PC-9 (cell line): ENCODE results near the gene CCL7. TPM values are rescaled to one million over a fixed set of nuclear protein-coding genes. Genes with fewer than 3 reads are reported as not detected.

Source experiments
- BruUV-seq: library from RNA; stranded (reverse); fragments of 400-500 nt; replicated peaks from 2 replicates; lab custom pipeline; 2021; lab: Mats Ljungman, UMichigan
- CTCF ChIA-PET: fragments of 300-600 bp; sonication (Branson Sonifier 250); formaldehyde crosslinking; loops from one replicate; lab custom pipeline; 2022; ENCODE audit warnings: antibody characterized with exemption; lab: Charles Lee
- POLR2A ChIA-PET: fragments of 300-600 bp; sonication (Branson Sonifier 250); formaldehyde crosslinking; loops from one replicate; lab custom pipeline; 2022; ENCODE audit warnings: antibody characterized with exemption; ENCODE audit not compliant: unreplicated experiment; lab: Charles Lee
- DNase-seq, 2 experiments: peaks; one replicate each; pipeline versions ENCODE4 v3.0.0 to v3.0.0-alpha.2; 2015 to 2022; ENCODE audit warnings: mixed read lengths in 1 of 2
- H2AFZ ChIP-seq: fragments of 200-600 bp; sonication (generic); 2 replicates; pipeline ENCODE4 v1.8.1; 2017; ENCODE audit warnings: antibody characterized with exemption
- H3F3A ChIP-seq: fragments of 200-600 bp; sonication (generic); 2 replicates; pipeline ENCODE4 v1.8.1; 2017; ENCODE audit warnings: antibody characterized with exemption, mild to moderate bottlenecking, low read depth; ENCODE audit not compliant: insufficient read depth
- H3K27ac ChIP-seq: fragments of 200-600 bp; sonication (generic); 2 replicates; pipeline ENCODE4 v1.6.1; 2016; ENCODE audit warnings: mixed run types
- H3K27me3 ChIP-seq: fragments of 200-600 bp; sonication (generic); 2 replicates; pipeline ENCODE4 v1.6.1; 2016; ENCODE audit warnings: low read depth, mixed run types; ENCODE audit not compliant: insufficient read depth
- H3K36me3 ChIP-seq: fragments of 200-600 bp; sonication (generic); 2 replicates; pipeline ENCODE4 v1.6.1; 2016; ENCODE audit warnings: low read depth, mixed run types
- H3K4me1 ChIP-seq: fragments of 200-600 bp; sonication (generic); replicated peaks from 2 replicates; pipeline ENCODE4 v1.6.1; 2016; ENCODE audit warnings: mixed run types; ENCODE audit not compliant: insufficient read depth
- H3K4me2 ChIP-seq: fragments of 200-600 bp; sonication (generic); 2 replicates; pipeline ENCODE4 v1.6.1; 2017; ENCODE audit warnings: mixed run types
- H3K4me3 ChIP-seq: fragments of 200-600 bp; sonication (generic); 2 replicates; pipeline ENCODE4 v1.6.1; 2016; ENCODE audit warnings: mixed run types
- H3K79me2 ChIP-seq: fragments of 200-600 bp; sonication (generic); 2 replicates; pipeline ENCODE4 v1.6.1; 2017; ENCODE audit warnings: low read depth, mixed run types
- H3K9me2 ChIP-seq: fragments of 200-600 bp; sonication (generic); 2 replicates; pipeline ENCODE4 v1.8.1; 2017; ENCODE audit warnings: mild to moderate bottlenecking; ENCODE audit not compliant: insufficient read depth
- H3K9me3 ChIP-seq: fragments of 200-600 bp; sonication (generic); 2 replicates; pipeline ENCODE4 v1.8.1; 2016; ENCODE audit warnings: low read depth; ENCODE audit not compliant: insufficient read depth
- H4K20me1 ChIP-seq: fragments of 200-600 bp; sonication (generic); 2 replicates; pipeline ENCODE4 v1.8.1; 2017; ENCODE audit not compliant: insufficient read depth
- CTCF ChIP-seq: fragments of 200-600 bp; sonication (generic); conservative IDR thresholded peaks from 2 replicates; pipeline ENCODE4 v1.6.1; 2017; ENCODE audit warnings: mixed run types, antibody characterized with exemption, mild to moderate bottlenecking, moderate library complexity
- EZH2 ChIP-seq: fragments of 200-600 bp; sonication (generic); IDR thresholded peaks from 2 replicates; pipeline ENCODE4 v1.8.0; 2017; ENCODE audit warnings: antibody characterized with exemption, low read depth
- intact Hi-C: fragments of 100-400 bp; cut with micrococcal nuclease; formaldehyde crosslinking; loops from one replicate; pipeline ENCODE4 v1.10.0; 2022; ENCODE audit not compliant: unreplicated experiment
- total RNA-seq: library from RNA; stranded (reverse); gene quantifications from 2 replicates; pipeline ENCODE4 v1.2.3, GENCODE V29; 2021

CCL7 gene
- total RNA-seq, 1 experiment from 2014 or later = not detected

GRCh38 chr17:34260861-34261260 is 9.2 kb upstream of the CCL7 start:
- intact Hi-C loops = no loop called here
- no peaks in the 10 kb centered on the region for H3F3A ChIP-seq
- no TSS peak for BruUV-seq

GRCh38 chr17:34261568-34262337 is 8.3 kb upstream of the CCL7 start:
- ChIA-PET CTCF (no interaction called here), POLR2A (no interaction called here)
- DNase-seq = no peak
- Histone ChIP-seq H3K36me3 (no peaks in the 10 kb centered on the region), H3F3A (no peaks in the 10 kb centered on the region), H3K79me2 (no peaks in the 10 kb centered on the region), H3K27me3 (peaks cover 3% of the 10 kb centered on the region; the same call in 1 of the 2 replicates), H3K4me3 (no peak overlapping the region), H3K9me3 (no peaks in the 10 kb centered on the region), H3K4me2 (no peak overlapping the region), H2AFZ (no peak overlapping the region), H3K4me1 (no peaks in the 10 kb centered on the region), H4K20me1 (no peaks in the 10 kb centered on the region), H3K9me2 (no peaks in the 10 kb centered on the region), H3K27ac (no peak overlapping the region)
- intact Hi-C loops = no loop called here
- no TSS peak for BruUV-seq
- TF ChIP-seq EZH2 (no peak), CTCF (no peak)

More at GRCh38 chr17:34260861-34261260, 9.2 kb upstream of the CCL7 start:
- POLR2A ChIA-PET = no interaction called here
- CTCF ChIA-PET = no interaction called here
- no peak for TF ChIP-seq EZH2
- no peak for TF ChIP-seq CTCF
- no peaks in the 10 kb centered on the region for H3K9me2 ChIP-seq
- no peak overlapping the region for H3K27ac ChIP-seq
- H4K20me1 ChIP-seq = no peaks in the 10 kb centered on the region
- no peaks in the 10 kb centered on the region for H3K4me1 ChIP-seq
- H3K27me3 ChIP-seq = peaks cover 3% of the 10 kb centered on the region; the same call in 1 of the 2 replicates
- H3K79me2 ChIP-seq = no peaks in the 10 kb centered on the region
- H3K4me2 ChIP-seq = no peak overlapping the region
- H3K4me3 ChIP-seq = no peak overlapping the region
- no peaks in the 10 kb centered on the region for H3K36me3 ChIP-seq
- no peaks in the 10 kb centered on the region for H3K9me3 ChIP-seq
- no peak overlapping the region for H2AFZ ChIP-seq
- DNase-seq = no peak

GRCh38 chr17:34265711-34266110 is 4.3 kb upstream of the CCL7 start:
- Histone ChIP-seq H2AFZ (no peak overlapping the region), H3K27ac (no peak overlapping the region), H3K4me1 (no peaks in the 10 kb centered on the region), H4K20me1 (no peaks in the 10 kb centered on the region), H3K4me2 (no peak overlapping the region), H3K27me3 (peaks cover 3% of the 10 kb centered on the region; the same call in 1 of the 2 replicates), H3K9me2 (no peaks in the 10 kb centered on the region), H3K36me3 (no peaks in the 10 kb centered on the region), H3K4me3 (no peak overlapping the region), H3F3A (no peaks in the 10 kb centered on the region), H3K9me3 (no peaks in the 10 kb centered on the region), H3K79me2 (no peaks in the 10 kb centered on the region)
- DNase-seq = no peak
- TF ChIP-seq CTCF (no peak), EZH2 (no peak)
- POLR2A ChIA-PET = interaction anchor here (0.7 kb wide), 1 partner anchor 100 kb away, joined by 3 read pairs; no protein-coding TSS in a partner anchor
- CTCF ChIA-PET = no interaction called here
- intact Hi-C loops = no loop called here
- no TSS peak for BruUV-seq
